NCI-H2029 (cell line): Measurements from ENCODE around the gene EMP2.
"Not testable (repeated sequence)": the region's sequence is repeated elsewhere in the genome, so short reads cannot be mapped to it uniquely, and the experiment has no call there.

ENCODE experiments used
- DNase-seq: peaks from one replicate; lab custom pipeline; 2025; lab: John Stamatoyannopoulos, UW

EMP2 gene

GRCh38 chr16:10579965-10580882 is at the start of gene EMP2:
TSS of gene EMP2 (minus strand) at chr16:10580598. CDS start at chr16:10547617, 32,981 bp downstream.
- peak; percentile 68 for DNase-seq

- DNase-seq, result no peak
Observed at GRCh38 chr16:10629592-10629963, 49.2 kb upstream of the EMP2 start.

GRCh38 chr16:10625595-10626357 is 45.4 kb upstream of the EMP2 start:
- DNase-seq, result no peak

- DNase-seq, result no peak
Observed at GRCh38 chr16:10624527-10624926, 44.1 kb upstream of the EMP2 start.

- DNase-seq, result no peak
Observed at GRCh38 chr16:10623059-10623458, 42.7 kb upstream of the EMP2 start.

GRCh38 chr16:10622036-10622921 is 41.9 kb upstream of the EMP2 start:
- DNase-seq, result no peak

- not testable (repeated sequence) for DNase-seq
Observed at GRCh38 chr16:10621216-10621949, 41.0 kb upstream of the EMP2 start.

GRCh38 chr16:10620120-10620519 is 39.7 kb upstream of the EMP2 start:
- DNase-seq, result no peak

GRCh38 chr16:10619271-10619849 is 39.0 kb upstream of the EMP2 start:
- peak; percentile 61 for DNase-seq

GRCh38 chr16:10618710-10619209 is 38.4 kb upstream of the EMP2 start:
- DNase-seq, result no peak

- DNase-seq, result no peak
Observed at GRCh38 chr16:10617662-10618420, 37.4 kb upstream of the EMP2 start.

- DNase-seq, result peak; percentile 73
Observed at GRCh38 chr16:10616756-10617640, 36.6 kb upstream of the EMP2 start.

- DNase-seq, result no peak
Observed at GRCh38 chr16:10616419-10616755, 36.0 kb upstream of the EMP2 start.

GRCh38 chr16:10614685-10615084 is 34.3 kb upstream of the EMP2 start:
- no peak for DNase-seq

- no peak for DNase-seq
Observed at GRCh38 chr16:10613785-10614485, 33.5 kb upstream of the EMP2 start.

- no peak for DNase-seq
Observed at GRCh38 chr16:10612649-10613179, 32.3 kb upstream of the EMP2 start.

- no peak for DNase-seq
Observed at GRCh38 chr16:10611825-10612342, 31.5 kb upstream of the EMP2 start.
